H1 (cell line): ENCODE results near the gene TRAF3IP1. TPM values are rescaled to one million over a fixed set of nuclear protein-coding genes. Genes with fewer than 3 reads are reported as not detected.

Experiments used
- CTCF ChIA-PET: fragments of 300-600 bp; sonication (Branson Sonifier 250); formaldehyde crosslinking; loops from one replicate; lab custom pipeline; 2021; ENCODE audit not compliant: partially characterized antibody; lab: Charles Lee
- POLR2A ChIA-PET: fragments of 300-600 bp; sonication (Branson Sonifier 250); formaldehyde crosslinking; loops from one replicate; lab custom pipeline; 2021; ENCODE audit warnings: inconsistent platforms; ENCODE audit not compliant: partially characterized antibody; lab: Charles Lee
- DNase-seq, 2 experiments: peaks; one replicate each; pipeline versions ENCODE4 v3.0.0 to v3.0.0-alpha.2; 2010 to 2022; ENCODE audit warnings: low spot score in 2 of 2, low read depth in 1 of 2, mixed read lengths in 1 of 2
- FAIRE-seq: peaks from 2 replicates; lab custom pipeline; 2011; peaks lifted over from hg19 to GRCh38; lab: Jason Lieb, UNC
- H2AFZ ChIP-seq: 2 replicates; pipeline ENCODE4 v1.8.1; 2012; ENCODE audit warnings: low read length, inconsistent platforms
- H2AK5ac ChIP-seq: 2 replicates; pipeline ENCODE4 v1.6.1; 2013; ENCODE audit warnings: low read depth, low read length
- H2BK120ac ChIP-seq: replicated peaks from 2 replicates; pipeline ENCODE3; 2013; ENCODE audit warnings: low read depth, low read length, inconsistent platforms
- H2BK12ac ChIP-seq: 2 replicates; pipeline ENCODE4 v1.6.1; 2013; ENCODE audit warnings: low read depth, low read length
- H2BK15ac ChIP-seq: 2 replicates; pipeline ENCODE4 v1.6.1; 2013; ENCODE audit warnings: low read length
- H2BK20ac ChIP-seq: 2 replicates; pipeline ENCODE4 v1.6.1; 2013; ENCODE audit warnings: low read length
- H2BK5ac ChIP-seq: 2 replicates; pipeline ENCODE4 v1.6.1; 2013; ENCODE audit warnings: low read depth, low read length
- H3K14ac ChIP-seq: 2 replicates; pipeline ENCODE4 v1.6.1; 2013; ENCODE audit warnings: inconsistent platforms; ENCODE audit not compliant: insufficient read length
- H3K18ac ChIP-seq: 2 replicates; pipeline ENCODE4 v1.6.1; 2013; ENCODE audit warnings: low read length; ENCODE audit errors: extremely low read depth
- H3K23ac ChIP-seq: 2 replicates; pipeline ENCODE4 v1.6.1; 2013; ENCODE audit warnings: inconsistent platforms; ENCODE audit not compliant: insufficient read length
- H3K23me2 ChIP-seq: 2 replicates; pipeline ENCODE4 v1.6.1; 2013; ENCODE audit warnings: low read depth, low read length
- H3K27ac ChIP-seq: 2 replicates; pipeline ENCODE4 v1.6.1; 2011; ENCODE audit warnings: low read depth, low read length, inconsistent platforms
- H3K27me3 ChIP-seq, 4 experiments: replicated peaks in 1 of 4; 1 replicate in 1 of 4; 2 replicates in 3 of 4; pipeline versions ENCODE4 v1.6.1 to v1.8.1; 2011 to 2013; ENCODE audit warnings: low read length in 3 of 4, mild to moderate bottlenecking in 3 of 4, inconsistent platforms in 2 of 4, mixed read lengths in 2 of 4, moderate library complexity in 1 of 4; ENCODE audit not compliant: control insufficient read depth in 3 of 4, insufficient read depth in 3 of 4; ENCODE audit errors: extremely low read depth in 1 of 4
- H3K36me3 ChIP-seq, 4 experiments: 2 replicates each; pipeline versions ENCODE4 v1.6.1 to v1.8.1; 2011 to 2013; ENCODE audit warnings: mild to moderate bottlenecking in 4 of 4, low read length in 3 of 4, moderate library complexity in 2 of 4, control low read depth in 1 of 4, inconsistent platforms in 1 of 4; ENCODE audit not compliant: insufficient read depth in 4 of 4, control insufficient read depth in 2 of 4
- H3K4ac ChIP-seq: replicated peaks from 2 replicates; pipeline ENCODE3; 2013; ENCODE audit warnings: low read length, low read depth, mixed read lengths, inconsistent platforms; ENCODE audit not compliant: insufficient read length
- H3K4me1 ChIP-seq, 4 experiments: replicated peaks in 1 of 4; 1 replicate in 1 of 4; 2 replicates in 3 of 4; pipeline versions ENCODE4 v1.6.1 to v1.8.1; 2011 to 2013; ENCODE audit warnings: low read length in 3 of 4, inconsistent platforms in 2 of 4, mixed read lengths in 1 of 4; ENCODE audit not compliant: insufficient read depth in 4 of 4, control insufficient read depth in 3 of 4
- H3K4me2 ChIP-seq, 2 experiments: 2 replicates each; pipeline versions ENCODE4 v1.6.1 to v1.8.1; 2011 to 2013; ENCODE audit warnings: low read depth in 2 of 2, low read length in 2 of 2, control low read depth in 1 of 2, inconsistent platforms in 1 of 2, mild to moderate bottlenecking in 1 of 2; ENCODE audit not compliant: insufficient read depth in 1 of 2
- H3K4me3 ChIP-seq, 4 experiments: fragments of 200-600, 300-600 bp in 1 of 4; sonication (generic), shearing (Covaris generic), sonication (Bioruptor Twin) in 1 of 4; 2 replicates each; pipeline versions ENCODE4 v1.5.1 to v1.8.1; 2011 to 2016; ENCODE audit warnings: low read length in 4 of 4, low read depth in 3 of 4, control low read depth in 2 of 4, inconsistent platforms in 2 of 4, mild to moderate bottlenecking in 2 of 4, mixed read lengths in 1 of 4, moderate library complexity in 1 of 4; ENCODE audit not compliant: insufficient read depth in 2 of 4; ENCODE audit errors: extremely low read depth in 1 of 4
- H3K56ac ChIP-seq: replicated peaks from 2 replicates; pipeline ENCODE3; 2013; ENCODE audit warnings: low read depth, mild to moderate bottlenecking, mixed read lengths, low read length, inconsistent platforms; ENCODE audit not compliant: insufficient read length
- H3K79me1 ChIP-seq: 2 replicates; pipeline ENCODE4 v1.6.1; 2013; ENCODE audit warnings: low read depth, low read length, control low read depth
- H3K79me2 ChIP-seq, 2 experiments: 2 replicates each; pipeline versions ENCODE4 v1.6.1 to v1.8.1; 2012 to 2013; ENCODE audit warnings: low read length in 2 of 2, mild to moderate bottlenecking in 2 of 2, inconsistent platforms in 1 of 2; ENCODE audit not compliant: insufficient read depth in 2 of 2, control insufficient read depth in 1 of 2
- H3K9ac ChIP-seq, 4 experiments: replicated peaks in 1 of 4; 1 replicate in 1 of 4; 2 replicates in 3 of 4; pipeline versions ENCODE4 v1.6.1 to v1.8.1; 2011 to 2013; ENCODE audit warnings: low read depth in 3 of 4, low read length in 3 of 4, control low read depth in 2 of 4, mild to moderate bottlenecking in 2 of 4, moderate library complexity in 2 of 4, inconsistent platforms in 1 of 4; ENCODE audit errors: extremely low read depth in 1 of 4
- H3K9me3 ChIP-seq, 2 experiments: 2 replicates each; pipeline versions ENCODE4 v1.6.1 to v1.8.1; 2012 to 2013; ENCODE audit warnings: mild to moderate bottlenecking in 2 of 2, moderate library complexity in 2 of 2, control low read depth in 1 of 2, inconsistent platforms in 1 of 2, low read depth in 1 of 2, low read length in 1 of 2, mixed read lengths in 1 of 2; ENCODE audit not compliant: insufficient read depth in 2 of 2
- H4K20me1 ChIP-seq, 2 experiments: replicated peaks in 1 of 2; 2 replicates each; pipeline versions ENCODE3 to v1.8.1; 2011 to 2013; ENCODE audit warnings: inconsistent platforms in 2 of 2, low read length in 2 of 2, mild to moderate bottlenecking in 1 of 2; ENCODE audit not compliant: insufficient read depth in 2 of 2, control insufficient read depth in 1 of 2
- H4K5ac ChIP-seq: 2 replicates; pipeline ENCODE4 v1.6.1; 2013; ENCODE audit warnings: low read length, low read depth, mixed read lengths, inconsistent platforms; ENCODE audit not compliant: insufficient read length
- H4K8ac ChIP-seq: 2 replicates; pipeline ENCODE4 v1.8.0; 2013; ENCODE audit warnings: mild to moderate bottlenecking, moderate library complexity, low read length, inconsistent platforms; ENCODE audit not compliant: insufficient read depth; ENCODE audit errors: extremely low read depth
- H4K91ac ChIP-seq: replicated peaks from 2 replicates; pipeline ENCODE3; 2013; ENCODE audit warnings: low read length, mixed read lengths, inconsistent platforms; ENCODE audit not compliant: insufficient read length
- CHD1 ChIP-seq: IDR thresholded peaks from 2 replicates; pipeline ENCODE4 v1.6.1; 2012; ENCODE audit warnings: low read depth, low read length, improper control_type of control experiment
- EZH2 ChIP-seq: fragments of 200-600 bp; sonication (generic); IDR thresholded peaks from 2 replicates; pipeline ENCODE4 v1.7.1; 2012; ENCODE audit warnings: low read depth, mild to moderate bottlenecking, moderate library complexity, low read length, inconsistent platforms; ENCODE audit not compliant: severe bottlenecking
- MAFK ChIP-seq: IDR thresholded peaks from 2 replicates; pipeline ENCODE4 v1.6.1; 2012; ENCODE audit warnings: low read depth, mild to moderate bottlenecking, improper control_type of control experiment, low read length
- NANOG ChIP-seq: IDR thresholded peaks from 2 replicates; pipeline ENCODE4 v1.6.1; 2011; ENCODE audit warnings: low read length, low read depth, mild to moderate bottlenecking, inconsistent platforms; ENCODE audit not compliant: insufficient read depth, poor library complexity, severe bottlenecking
- POLR2AphosphoS5 ChIP-seq: IDR thresholded peaks from 2 replicates; pipeline ENCODE4 v1.6.1; 2011; ENCODE audit warnings: low read depth, low read length
- TAF7 ChIP-seq: optimal IDR thresholded peaks from 2 replicates; pipeline ENCODE3; 2011; ENCODE audit warnings: low read depth, mild to moderate bottlenecking, inconsistent platforms, low read length, moderate library complexity, borderline replicate concordance
- TEAD4 ChIP-seq: IDR thresholded peaks from 2 replicates; pipeline ENCODE4 v1.6.1; 2012; ENCODE audit warnings: low read depth, low read length, inconsistent platforms, mixed read lengths
- WGBS, 2 experiments: shearing (Covaris generic) in 1 of 2; methylation state at CpG; one replicate each; pipeline versions ENCODE4 v1.1.6 to v1.1.7; 2013 to 2015; ENCODE audit warnings: low lambda C conversion rate in 2 of 2, mixed read lengths in 2 of 2, inconsistent platforms in 1 of 2, low coverage in 1 of 2, missing lambda C conversion rate in 1 of 2; ENCODE audit not compliant: insufficient replicate concordance in 2 of 2, insufficient coverage in 1 of 2, insufficient read length in 1 of 2; ENCODE audit errors: extremely low coverage in 1 of 2, missing lambda C conversion rate in 1 of 2; 5-methylcytosine and 5-hydroxymethylcytosine counted together
- polyA plus RNA-seq, 7 experiments: library from polyadenylated mRNA; depleted of rRNA in 3 of 7; stranded (reverse) in 5 of 7; unstranded in 2 of 7; fragments of >200 nt in 5 of 7; fragments of 200-250 nt in 2 of 7; gene quantifications; 1 replicate in 5 of 7; 2 replicates in 1 of 7; 4 replicates in 1 of 7; pipeline versions ENCODE4 v1.2.1 to v1.2.3, GENCODE V29; 2011 to 2013; ENCODE audit warnings: missing spikeins in 2 of 7, mixed read lengths in 2 of 7
- total RNA-seq: library from RNA; stranded (reverse); fragmentation: NEBNext Ultra II Directional; extraction: Animal tissue kit (Norgen Biotek cat#: 25700); gene quantifications from 2 replicates; pipeline ENCODE4 v1.2.1, GENCODE V29; 2021
- TF ChIP-seq, protein P1 (sequence below): IDR thresholded peaks from 2 replicates; pipeline ENCODE4 v1.6.1; 2011; ENCODE audit warnings: low read length, improper control_type of control experiment

The TRAF3IP1 gene
- total and polyA plus RNA-seq, 2 of the 8 experiments (the other 6 are each of a cell fraction or from before 2014, with no cell fraction given) = 2.3 to 17.5 TPM

DNA sequence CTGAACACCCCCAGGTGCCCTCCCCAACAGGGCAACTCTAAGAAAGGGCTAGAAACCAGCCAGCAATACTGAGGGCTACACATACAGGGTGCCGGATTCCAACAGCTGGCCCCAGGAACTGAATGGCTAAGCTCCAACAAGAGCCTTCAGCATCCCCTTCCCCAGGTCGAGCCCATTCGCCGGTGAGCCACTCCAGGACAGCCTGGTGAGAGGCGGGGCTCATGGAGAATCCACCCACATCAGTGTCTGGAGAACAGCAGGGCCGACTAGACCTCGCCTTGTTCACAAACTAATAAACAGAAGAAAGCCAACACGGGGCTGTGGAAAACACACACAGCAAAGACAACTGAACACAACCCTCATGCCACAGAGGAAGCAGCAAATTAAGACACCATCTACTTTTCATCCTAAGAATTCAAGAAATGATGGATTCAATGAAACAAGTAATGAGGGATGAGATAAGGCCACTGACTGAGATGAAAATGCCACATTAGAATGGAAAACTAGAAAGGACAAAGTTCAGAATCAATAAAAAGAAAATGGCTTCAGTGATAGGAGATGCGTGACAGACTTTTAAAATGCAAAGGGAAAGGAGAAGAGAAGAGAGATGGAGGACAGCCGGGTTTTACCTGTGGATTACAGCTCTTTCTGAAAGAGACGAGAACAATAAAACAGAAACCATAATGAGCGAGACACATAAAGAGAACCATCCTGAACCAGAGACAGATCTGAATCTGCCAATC lies 40.1 kb upstream of the TRAF3IP1 start:
- Histone ChIP-seq H4K8ac (no peak overlapping the region), H3K4me3 (no peak overlapping the region), H3K4me2 (no peak overlapping the region), H3K79me1 (peaks cover 2% of the 10 kb centered on the region), H2AFZ (no peak overlapping the region), H2AK5ac (no peak overlapping the region), H3K79me2 (peaks cover 0 to 2% of the 10 kb centered on the region in 2 experiments; a peak in 1 of 4 replicates), H3K9ac (no peak overlapping the region), H2BK5ac (no peak overlapping the region), H2BK15ac (no peak overlapping the region), H2BK12ac (no peak overlapping the region), H3K23ac (no peak overlapping the region), H3K36me3 (peaks cover 0 to 3% (median 0%) of the 10 kb centered on the region in 4 experiments; a peak in 1 of 8 replicates), H4K20me1 (peaks cover 0 to 2% of the 10 kb centered on the region in 2 experiments), H2BK20ac (no peak overlapping the region), H3K27me3 (no peaks in the 10 kb centered on the region), H3K4ac (no peak overlapping the region), H3K27ac (no peak overlapping the region), H3K9me3 (no peaks in the 10 kb centered on the region), H3K4me1 (peaks cover 0 to 2% (median 0%) of the 10 kb centered on the region in 4 experiments; a peak in 1 of 7 replicates), H2BK120ac (no peak overlapping the region), H4K5ac (no peak overlapping the region), H3K18ac (no peak overlapping the region), H3K14ac (no peak overlapping the region), H3K56ac (no peak overlapping the region), H3K23me2 (no peaks in the 10 kb centered on the region), H4K91ac (no peak overlapping the region)
- DNase-seq = no peak
- CTCF ChIA-PET = interaction anchor here (0.7 to 18.9 kb wide), 8 partner anchors 8 to 146 kb away, joined by 3 to 298 read pairs (median 4); partner anchors contain the start of gene PER2
- no peak for FAIRE-seq
- POLR2A ChIA-PET = interaction anchor here (1.1 to 2.4 kb wide), 2 partner anchors 8 to 10 kb away, joined by 3 to 7 read pairs; partner anchors contain the start of gene PER2
- 89% methylated on average over 12 of the region's 12 CpGs; no CpG with 5 or more reads in 1 of the 2 experiments for WGBS, 2 experiments
- TF ChIP-seq EZH2 (no peak), MAFK (no peak), TAF7 (no peak), TEAD4 (no peak), CHD1 (no peak), NANOG (no peak), POLR2AphosphoS5 (no peak)
- TF ChIP-seq, protein P1, sequence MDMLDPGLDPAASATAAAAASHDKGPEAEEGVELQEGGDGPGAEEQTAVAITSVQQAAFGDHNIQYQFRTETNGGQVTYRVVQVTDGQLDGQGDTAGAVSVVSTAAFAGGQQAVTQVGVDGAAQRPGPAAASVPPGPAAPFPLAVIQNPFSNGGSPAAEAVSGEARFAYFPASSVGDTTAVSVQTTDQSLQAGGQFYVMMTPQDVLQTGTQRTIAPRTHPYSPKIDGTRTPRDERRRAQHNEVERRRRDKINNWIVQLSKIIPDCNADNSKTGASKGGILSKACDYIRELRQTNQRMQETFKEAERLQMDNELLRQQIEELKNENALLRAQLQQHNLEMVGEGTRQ = no peak
